Islet precursor cell (in vitro differentiated cells): ENCODE measurements around the gene MTFP1.
"Not testable (repeated sequence)": the region's sequence is repeated elsewhere in the genome, so short reads cannot be mapped to it uniquely, and the experiment has no call there.

Experiments
- DNase-seq: peaks from one replicate; pipeline ENCODE4 v3.0.0-alpha.2; 2018

The MTFP1 gene

DNA sequence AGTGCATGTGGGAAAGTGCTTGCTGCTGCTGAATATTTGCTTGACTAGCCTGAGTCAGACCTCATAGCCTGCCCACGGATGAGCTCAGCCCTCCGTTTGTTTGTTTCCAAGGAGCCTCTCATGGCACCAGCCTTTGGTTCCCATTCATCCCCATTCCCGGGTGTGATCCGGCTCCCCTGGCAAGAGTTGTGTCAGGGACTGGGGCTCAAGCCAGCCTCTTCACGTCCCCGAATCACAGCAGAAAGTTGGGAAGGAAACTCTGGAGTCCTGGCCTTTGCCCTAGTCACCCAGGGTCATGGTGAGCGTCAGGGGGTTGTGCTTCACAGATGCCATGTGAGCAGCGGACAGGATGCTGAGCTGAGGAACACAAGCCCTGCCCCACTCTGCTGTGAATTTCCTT is 32.4 kb downstream of the MTFP1 start:
- no peak for DNase-seq

GRCh38 chr22:30459181-30460052 is 33.8 kb downstream of the MTFP1 start:
- DNase-seq = no peak

GRCh38 chr22:30460147-30460546 is 34.6 kb downstream of the MTFP1 start:
- DNase-seq = no peak

GRCh38 chr22:30460555-30460954 is 35.0 kb downstream of the MTFP1 start:
- DNase-seq = not testable (repeated sequence)

DNA sequence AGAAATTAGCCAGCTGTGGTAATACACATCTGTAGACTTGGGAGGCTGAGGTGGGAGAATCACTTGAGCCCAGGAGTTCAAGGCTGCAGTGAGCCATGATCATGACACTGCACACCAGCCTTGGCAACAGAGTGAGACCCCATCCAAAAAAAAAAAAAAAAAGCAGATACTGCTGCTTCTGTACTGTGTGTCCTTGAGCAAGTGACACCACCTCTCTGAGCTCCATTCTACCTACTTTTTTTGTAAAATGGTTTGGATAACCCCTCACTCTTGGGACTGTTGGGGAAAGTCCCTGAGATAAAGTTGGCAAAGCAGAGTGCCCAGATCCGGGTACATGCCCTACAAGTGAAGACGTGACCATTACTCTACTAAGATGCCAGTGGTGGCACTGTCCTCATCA is 43.6 kb downstream of the MTFP1 start:
- DNase-seq = no peak

GRCh38 chr22:30470655-30471054 is 45.1 kb downstream of the MTFP1 start:
- DNase-seq = no peak

GRCh38 chr22:30471616-30472318 is 46.2 kb downstream of the MTFP1 start, which contains the start of gene SEC14L3:
TSS of gene SEC14L3 (minus strand) at chr22:30472017. CDS start at chr22:30471958, 59 bp downstream.
- DNase-seq = no peak

DNA sequence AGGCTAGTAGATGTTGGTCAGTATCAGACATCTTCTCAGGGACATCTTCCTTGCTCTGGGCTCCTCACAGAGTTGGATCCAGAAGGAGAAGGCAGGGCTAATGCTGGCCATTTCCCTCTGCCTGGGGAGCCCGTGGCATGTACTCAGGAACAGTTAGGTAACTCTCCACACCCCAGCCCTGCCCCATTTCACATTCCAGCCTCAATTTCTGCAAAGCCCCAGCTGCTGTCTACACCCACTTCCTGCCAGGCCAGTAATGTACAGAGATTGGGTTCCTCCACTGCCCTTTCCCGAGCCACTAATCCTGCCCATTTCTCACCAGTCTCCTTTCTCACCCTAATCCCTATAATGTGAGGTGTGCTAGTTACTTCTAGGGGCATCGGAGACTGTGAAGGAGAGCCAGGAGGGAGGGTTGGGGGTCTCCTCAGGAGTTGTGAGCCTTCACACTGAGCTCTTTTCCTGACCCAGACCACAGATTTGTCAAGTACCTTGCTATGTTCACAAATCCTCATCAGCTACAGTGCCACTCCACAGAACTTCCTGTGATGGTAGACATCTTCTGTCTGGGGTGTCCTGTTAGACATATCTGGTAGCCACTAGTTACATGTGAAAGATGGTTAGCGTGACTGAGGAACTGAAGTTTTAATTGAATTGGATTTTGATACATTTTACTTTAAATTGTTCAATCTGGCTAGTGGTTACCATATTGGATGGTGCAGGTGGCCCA is 47.6 kb downstream of the MTFP1 start:
- DNase-seq = no peak

DNA sequence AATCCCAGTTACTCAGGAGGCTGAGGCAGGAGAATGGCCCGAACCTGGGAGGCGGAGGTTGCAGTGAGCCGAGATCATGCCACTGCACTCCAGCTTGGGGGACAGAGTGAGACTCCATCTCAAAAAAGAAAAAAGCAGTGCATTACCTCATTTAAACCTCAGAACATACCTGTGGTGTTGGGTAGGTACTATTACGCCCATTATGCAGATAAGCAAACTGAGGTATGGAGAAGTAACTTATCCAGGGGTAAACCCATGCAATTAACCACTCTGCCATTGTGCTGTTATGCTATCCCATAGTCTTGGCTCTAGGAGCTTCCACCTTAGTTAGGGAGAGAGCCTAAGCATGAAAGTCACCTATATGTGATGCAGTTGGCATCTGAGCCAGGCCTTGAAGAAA is 48.6 kb downstream of the MTFP1 start:
- no peak for DNase-seq

DNA sequence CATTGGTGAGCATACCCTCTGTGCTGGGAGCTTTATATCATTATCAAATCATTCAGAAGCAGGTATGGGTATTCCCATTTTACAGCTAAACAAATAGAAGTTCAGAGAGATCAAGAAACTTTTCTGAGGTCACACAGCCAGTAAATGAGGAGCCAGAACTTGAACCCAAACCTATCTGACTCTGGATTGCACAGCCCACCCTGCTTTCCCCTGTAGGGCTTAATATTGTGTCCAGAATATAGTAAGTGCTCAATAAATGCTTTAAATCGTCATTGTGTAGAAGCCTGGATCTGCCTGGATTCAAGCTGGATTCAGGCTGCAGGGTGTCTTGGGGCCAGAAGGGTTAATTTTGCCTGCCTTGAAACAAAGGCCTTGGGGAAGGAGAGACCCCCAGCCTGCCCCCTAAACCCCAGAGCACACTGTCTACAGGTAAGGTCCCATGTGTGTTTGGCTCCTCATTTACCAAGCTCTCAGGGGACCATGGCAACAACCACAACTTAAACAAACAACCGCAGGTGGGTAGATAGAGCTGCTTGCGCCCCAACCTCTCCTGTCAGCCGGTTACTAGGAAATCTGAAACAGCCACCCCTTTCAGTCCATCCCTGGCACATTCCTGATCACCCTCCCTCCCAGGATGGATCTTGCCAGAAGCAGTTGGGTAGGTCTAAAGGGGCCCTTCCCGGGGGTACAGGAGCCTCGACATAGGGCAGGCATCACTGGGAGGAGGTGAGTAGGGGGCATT is 49.3 kb downstream of the MTFP1 start:
- no peak for DNase-seq
